Loucy (cell line): ENCODE measurements around the gene UNC80.

Experiments
- EZH2phosphoT487 ChIP-seq: fragments of 200-600 bp; IDR thresholded peaks from 2 replicates; pipeline ENCODE4 v1.6.1; 2018; ENCODE audit warnings: antibody characterized with exemption, mild to moderate bottlenecking, moderate library complexity, borderline replicate concordance
- TF ChIP-seq, protein P1 (sequence below): fragments of 200-600 bp; sonication (generic); conservative IDR thresholded peaks from 2 replicates; pipeline ENCODE4 v1.5.1; 2014; ENCODE audit warnings: mild to moderate bottlenecking, antibody characterized with exemption, low read length

DNA sequence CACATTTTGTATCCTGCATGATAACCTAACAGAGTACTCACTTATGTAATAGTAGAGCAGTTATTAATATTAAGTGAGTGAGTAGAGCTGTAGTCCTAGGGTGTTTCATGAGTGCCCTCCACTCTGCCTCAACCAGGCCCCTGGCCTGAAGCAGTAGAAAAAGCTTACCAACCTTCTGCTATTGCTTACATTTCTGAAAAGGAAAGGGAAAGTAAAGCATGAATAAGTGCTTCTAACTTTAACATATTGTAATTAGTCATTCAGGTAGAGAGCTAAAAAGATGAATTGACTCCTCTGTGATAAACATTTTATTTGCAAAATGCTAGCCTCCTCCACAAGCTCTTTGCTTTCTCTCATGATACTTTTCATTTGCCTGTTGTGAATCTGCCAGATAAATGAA lies 136.1 kb downstream of the UNC80 start:
- TF ChIP-seq, protein P1, sequence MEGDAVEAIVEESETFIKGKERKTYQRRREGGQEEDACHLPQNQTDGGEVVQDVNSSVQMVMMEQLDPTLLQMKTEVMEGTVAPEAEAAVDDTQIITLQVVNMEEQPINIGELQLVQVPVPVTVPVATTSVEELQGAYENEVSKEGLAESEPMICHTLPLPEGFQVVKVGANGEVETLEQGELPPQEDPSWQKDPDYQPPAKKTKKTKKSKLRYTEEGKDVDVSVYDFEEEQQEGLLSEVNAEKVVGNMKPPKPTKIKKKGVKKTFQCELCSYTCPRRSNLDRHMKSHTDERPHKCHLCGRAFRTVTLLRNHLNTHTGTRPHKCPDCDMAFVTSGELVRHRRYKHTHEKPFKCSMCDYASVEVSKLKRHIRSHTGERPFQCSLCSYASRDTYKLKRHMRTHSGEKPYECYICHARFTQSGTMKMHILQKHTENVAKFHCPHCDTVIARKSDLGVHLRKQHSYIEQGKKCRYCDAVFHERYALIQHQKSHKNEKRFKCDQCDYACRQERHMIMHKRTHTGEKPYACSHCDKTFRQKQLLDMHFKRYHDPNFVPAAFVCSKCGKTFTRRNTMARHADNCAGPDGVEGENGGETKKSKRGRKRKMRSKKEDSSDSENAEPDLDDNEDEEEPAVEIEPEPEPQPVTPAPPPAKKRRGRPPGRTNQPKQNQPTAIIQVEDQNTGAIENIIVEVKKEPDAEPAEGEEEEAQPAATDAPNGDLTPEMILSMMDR: no peak
- TF ChIP-seq EZH2phosphoT487: no peak
